Adrenal gland (tissue), 12 donors: ENCODE results near the gene ECI1. TPM values are rescaled to one million over a fixed set of nuclear protein-coding genes. Genes with fewer than 3 reads are reported as not detected.
"Not testable (repeated sequence)": the region's sequence is repeated elsewhere in the genome, so short reads cannot be mapped to it uniquely, and the experiment has no call there.

Experiments
- DNase-seq, 7 donors: peaks; one replicate each; pipeline ENCODE4 v3.0.0-alpha.2; 2019 to 2020
- H3K27ac ChIP-seq, 5 donors: fragments of 200-600 bp; sonication (generic) in 4 of 5; 1 replicate in 3 of 5; 2 replicates in 2 of 5; pipeline versions ENCODE4 v1.5.1 to v1.8.0; 2016 to 2020; ENCODE audit warnings: mild to moderate bottlenecking in 1 of 5
- H3K27me3 ChIP-seq: fragments of 200-600 bp; 2 replicates; pipeline ENCODE4 v1.8.0; 2021
- H3K36me3 ChIP-seq, 2 donors: fragments of 200-600 bp; replicated peaks in 1 of 2; 1 replicate in 1 of 2; 2 replicates in 1 of 2; pipeline versions ENCODE4 v1.5.1 to v1.8.0; 2018 to 2022
- H3K4me1 ChIP-seq, 2 donors: fragments of 200-600 bp; replicated peaks in 1 of 2; 1 replicate in 1 of 2; 2 replicates in 1 of 2; pipeline versions ENCODE4 v1.5.1 to v1.8.0; 2018 to 2021
- H3K4me3 ChIP-seq, 4 donors: fragments of 200-600 bp; sonication (generic) in 3 of 4; one replicate each; pipeline ENCODE4 v1.5.1; 2016 to 2018
- H3K9me3 ChIP-seq, 3 donors: fragments of 200-600 bp; sonication (generic) in 1 of 3; replicated peaks in 1 of 3; 1 replicate in 2 of 3; 2 replicates in 1 of 3; pipeline versions ENCODE4 v1.5.1 to v1.8.0; 2016 to 2021
- POLR2A ChIP-seq, 2 donors: fragments of 450-650 bp; IDR thresholded peaks; one replicate each; pipeline ENCODE4 v1.6.1; 2017; ENCODE audit warnings: antibody characterized with exemption in 2 of 2, mild to moderate bottlenecking in 2 of 2, moderate library complexity in 1 of 2
- WGBS, 4 donors: extraction: QIAGEN DNeasy Blood & Tissue Kit in 2 of 4; methylation state at CpG; one replicate each; pipeline versions ENCODE4 v1.1.5 to v1.1.7; 2013 to 2017; 5-methylcytosine and 5-hydroxymethylcytosine counted together
- intact Hi-C, 2 donors: fragments of 100-400 bp; cut with DNase I; formaldehyde crosslinking; loops; one replicate each; pipeline versions ENCODE4 v1.14.1 to v1.15.0; 2022 to 2023
- polyA plus RNA-seq, 3 donors: library from polyadenylated mRNA; stranded (reverse); fragments of 200-250 nt in 2 of 3; fragments of 350-450 nt in 1 of 3; fragmentation: Illumina TruSeq in 1 of 3; extraction: RNeasy Lipid Tissue Mini Kit (QIAGEN cat#74804) in 1 of 3; gene quantifications; one replicate each; pipeline ENCODE4 v1.2.3, GENCODE V29; 2013 to 2014
- total RNA-seq, 9 donors: library from RNA; depleted of rRNA in 4 of 9; stranded (reverse); fragments of >200 nt in 4 of 9; fragments of 120-200 nt in 1 of 9; fragmentation: NEBNext Ultra II Directional in 1 of 9; extraction: Animal tissue kit (Norgen Biotek cat#: 25700) in 1 of 9; gene quantifications; one replicate each; pipeline versions ENCODE4 v1.1.0 to v1.2.4, GENCODE V29; 2013 to 2023
- TF ChIP-seq, protein P1 (sequence below), 6 experiments: fragments of 450-650 bp in 4 of 6; fragments of 200-600 bp in 2 of 6; sonication (generic) in 1 of 6; IDR thresholded peaks; 1 replicate in 5 of 6; 2 replicates in 1 of 6; pipeline versions ENCODE4 v1.5.1 to v1.8.0; 2016 to 2021; ENCODE audit warnings: antibody characterized with exemption in 6 of 6, mild to moderate bottlenecking in 2 of 6, moderate library complexity in 1 of 6
- donor health status: healthy with polysubstance abuse.
- donor health status: Bipolar disorder and iron deficiency.
- donor health status: DM: yes; HTN: yes; CAD: no.
- donor health status: DM: no; HTN: no; CAD: no.
- donor health status: DM: no; HTN: no; CAD: no.
- donor health status: DM: yes; HTN: yes; CAD: no.

The ECI1 gene
- total and polyA plus RNA-seq, 12 donors = 5.8 to 172 (median 63.7) TPM

DNA sequence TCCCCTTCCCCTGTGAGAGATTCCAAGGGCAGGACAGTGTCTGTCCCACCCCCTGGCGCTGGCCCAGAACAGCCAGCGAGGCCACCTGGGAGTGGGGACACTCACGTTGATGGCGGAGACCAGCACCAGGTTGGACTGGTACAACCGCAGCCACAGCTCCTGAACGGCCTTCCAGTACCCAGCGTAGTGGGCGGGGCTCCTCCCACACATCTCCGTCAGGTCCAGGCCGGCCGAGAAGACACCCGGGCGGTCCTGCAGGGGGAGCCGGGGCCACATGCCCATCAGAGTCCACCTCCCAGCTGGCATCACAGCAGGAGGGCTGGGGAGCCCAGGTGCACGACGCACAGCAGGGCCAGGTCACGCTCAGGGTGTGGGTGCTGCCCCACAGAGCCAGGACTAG, 7.1 kb downstream of the ECI1 start:
- Histone ChIP-seq H3K9me3 (no peaks in the 10 kb centered on the region), H3K4me1 (no peaks in the 10 kb centered on the region), H3K4me3 (no peak overlapping the region), H3K27me3 (no peaks in the 10 kb centered on the region), H3K36me3 (peaks cover 0 to 47% of the 10 kb centered on the region in 2 donors), H3K27ac (no peak overlapping the region)
- TF ChIP-seq, protein P1, sequence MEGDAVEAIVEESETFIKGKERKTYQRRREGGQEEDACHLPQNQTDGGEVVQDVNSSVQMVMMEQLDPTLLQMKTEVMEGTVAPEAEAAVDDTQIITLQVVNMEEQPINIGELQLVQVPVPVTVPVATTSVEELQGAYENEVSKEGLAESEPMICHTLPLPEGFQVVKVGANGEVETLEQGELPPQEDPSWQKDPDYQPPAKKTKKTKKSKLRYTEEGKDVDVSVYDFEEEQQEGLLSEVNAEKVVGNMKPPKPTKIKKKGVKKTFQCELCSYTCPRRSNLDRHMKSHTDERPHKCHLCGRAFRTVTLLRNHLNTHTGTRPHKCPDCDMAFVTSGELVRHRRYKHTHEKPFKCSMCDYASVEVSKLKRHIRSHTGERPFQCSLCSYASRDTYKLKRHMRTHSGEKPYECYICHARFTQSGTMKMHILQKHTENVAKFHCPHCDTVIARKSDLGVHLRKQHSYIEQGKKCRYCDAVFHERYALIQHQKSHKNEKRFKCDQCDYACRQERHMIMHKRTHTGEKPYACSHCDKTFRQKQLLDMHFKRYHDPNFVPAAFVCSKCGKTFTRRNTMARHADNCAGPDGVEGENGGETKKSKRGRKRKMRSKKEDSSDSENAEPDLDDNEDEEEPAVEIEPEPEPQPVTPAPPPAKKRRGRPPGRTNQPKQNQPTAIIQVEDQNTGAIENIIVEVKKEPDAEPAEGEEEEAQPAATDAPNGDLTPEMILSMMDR (IDR thresholded peaks at IDR 0.05) = no peak
- TF ChIP-seq POLR2A (IDR thresholded peaks at IDR 0.05) = no peak
- 69 to 83% (median 75%) methylated on average over 10 to 17 of the region's 17 CpGs for WGBS, 4 donors
- DNase-seq = no peak
- intact Hi-C loops = no loop called here

DNA sequence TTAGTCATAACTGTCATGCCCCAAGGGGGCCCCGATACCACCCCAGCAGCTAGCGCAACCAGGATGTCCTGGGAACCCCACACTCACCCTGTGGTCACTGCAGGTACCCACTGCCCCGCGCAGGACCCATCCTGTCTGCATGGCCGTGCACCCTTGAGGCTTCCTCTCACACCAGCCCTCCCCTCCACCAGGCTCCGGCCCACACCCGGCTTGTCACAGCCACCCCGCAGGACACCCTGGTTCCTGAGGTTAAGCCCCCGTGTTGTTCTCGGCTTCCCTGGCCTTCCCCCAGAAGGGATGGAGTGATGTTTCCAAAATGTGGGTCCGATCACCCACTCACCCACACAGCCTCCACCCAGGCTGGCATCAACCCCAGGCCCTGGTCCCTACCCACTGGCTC, 7.6 kb downstream of the ECI1 start:
- H3K36me3 ChIP-seq = peaks cover 0 to 47% of the 10 kb centered on the region in 2 donors
- no peak overlapping the region for H3K4me3 ChIP-seq
- no peak for TF ChIP-seq POLR2A (IDR thresholded peaks at IDR 0.05)
- TF ChIP-seq, protein P1 (IDR thresholded peaks at IDR 0.05) = no peak
- WGBS, 4 donors = 93 to 98% (median 96%) methylated on average over 4 to 11 of the region's 11 CpGs
- intact Hi-C loops = no loop called here
- DNase-seq = no peak
- no peaks in the 10 kb centered on the region for H3K9me3 ChIP-seq
- no peak overlapping the region for H3K27ac ChIP-seq
- H3K4me1 ChIP-seq = peaks cover 0 to 4% of the 10 kb centered on the region in 2 donors
- H3K27me3 ChIP-seq = no peaks in the 10 kb centered on the region

DNA sequence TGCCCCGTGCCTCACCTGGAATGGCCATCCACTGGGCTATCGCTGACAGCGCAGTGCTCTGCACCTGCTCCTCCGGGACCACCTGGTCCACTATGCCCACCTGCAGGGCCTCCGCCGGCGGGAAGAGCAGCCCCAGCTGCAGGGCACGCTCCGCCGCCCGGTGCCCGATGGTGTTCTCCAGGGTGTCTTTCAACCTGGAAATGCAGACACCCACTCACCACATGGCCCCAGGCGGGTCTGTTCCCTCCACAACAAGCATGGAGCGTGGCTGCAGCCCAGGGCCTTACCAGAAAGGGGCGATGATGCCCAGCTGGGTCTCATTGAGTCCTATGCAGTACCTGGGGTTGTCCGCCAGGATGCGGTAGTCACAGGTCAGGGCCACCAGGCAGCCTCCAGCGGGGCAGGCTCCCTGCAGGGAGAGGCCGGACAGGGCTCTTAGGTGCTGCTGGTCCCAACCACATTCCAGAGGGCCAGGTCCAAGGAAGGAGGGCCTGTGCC, 8.3 kb downstream of the ECI1 start:
- no peaks in the 10 kb centered on the region for H3K9me3 ChIP-seq
- no peak overlapping the region for H3K27ac ChIP-seq
- DNase-seq = no peak
- no peak overlapping the region for H3K4me3 ChIP-seq
- intact Hi-C loops = no loop called here
- no peak for TF ChIP-seq POLR2A (IDR thresholded peaks at IDR 0.05)
- TF ChIP-seq, protein P1 (IDR thresholded peaks at IDR 0.05) = no peak
- peaks cover 0 to 7% of the 10 kb centered on the region in 2 donors for H3K4me1 ChIP-seq
- peaks cover 0 to 47% of the 10 kb centered on the region in 2 donors for H3K36me3 ChIP-seq
- WGBS, 4 donors = 95 to 100% (median 96%) methylated on average over 5 to 19 of the region's 19 CpGs
- H3K27me3 ChIP-seq = no peaks in the 10 kb centered on the region

DNA sequence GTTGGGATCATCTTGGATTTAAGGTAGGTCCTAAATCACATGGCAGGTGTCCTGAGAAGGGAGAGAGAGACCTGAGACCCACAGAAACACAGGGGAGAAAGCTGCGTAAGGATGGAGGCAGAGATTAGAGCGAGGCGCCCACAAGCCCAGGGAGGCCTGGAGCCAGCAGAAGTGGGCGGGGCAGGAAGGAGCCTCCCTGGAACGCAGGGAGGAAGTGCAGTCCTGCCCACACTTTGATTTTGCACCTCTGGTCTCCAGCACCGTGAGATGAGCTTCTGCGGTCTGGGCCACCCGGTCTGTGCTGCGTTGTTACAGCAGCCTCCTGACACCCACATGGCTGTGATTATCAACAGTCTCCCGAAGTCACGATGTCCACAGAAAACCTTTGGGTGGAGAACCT, 8.8 kb downstream of the ECI1 start:
- Histone ChIP-seq H3K27ac (no peak overlapping the region), H3K4me1 (peaks cover 0 to 7% of the 10 kb centered on the region in 2 donors), H3K4me3 (no peak overlapping the region), H3K36me3 (peaks cover 0 to 47% of the 10 kb centered on the region in 2 donors), H3K9me3 (no peaks in the 10 kb centered on the region), H3K27me3 (no peaks in the 10 kb centered on the region)
- WGBS, 4 donors = 73 to 90% (median 79%) methylated on average over 5 to 11 of the region's 11 CpGs
- intact Hi-C loops = no loop called here
- no peak for TF ChIP-seq POLR2A (IDR thresholded peaks at IDR 0.05)
- TF ChIP-seq, protein P1 (IDR thresholded peaks at IDR 0.05) = no peak
- DNase-seq = no peak

DNA sequence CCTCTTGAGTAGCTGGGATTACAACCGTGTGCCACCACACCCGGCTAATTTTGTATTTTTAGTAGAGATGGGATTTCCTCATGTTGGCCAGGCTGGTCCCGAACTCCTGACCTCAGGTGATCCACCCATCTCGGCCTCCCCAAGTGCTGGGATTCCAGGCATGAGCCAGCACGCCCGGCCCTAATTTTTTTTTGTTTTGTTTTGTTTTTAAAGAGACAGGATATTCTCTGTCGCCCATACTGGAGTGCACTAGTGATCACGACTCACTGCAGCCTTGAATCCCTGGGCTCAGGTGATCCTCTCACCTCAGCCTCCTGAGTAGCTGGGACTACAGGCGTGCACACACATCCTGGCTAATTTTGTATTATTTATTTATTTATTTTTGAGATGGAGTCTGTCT, 11.1 kb downstream of the ECI1 start:
- peaks cover 12 to 21% of the 10 kb centered on the region in 2 donors for H3K4me1 ChIP-seq
- DNase-seq, H3K9me3 ChIP-seq, intact Hi-C loops, H3K27ac ChIP-seq, H3K4me3 ChIP-seq, H3K27me3 ChIP-seq: not testable (repeated sequence)
- H3K36me3 ChIP-seq = peaks cover 0 to 38% of the 10 kb centered on the region in 2 donors
- whole genome bisulfite sequencing, 4 donors = 76 to 84% (median 82%) methylated on average over 9 of the region's 9 CpGs
